Loucy (cell line): ENCODE measurements around the gene MZF1.

Experiments used
- H2AFZ ChIP-seq: fragments of 200-600 bp; sonication (generic); 2 replicates; pipeline ENCODE4 v1.6.0; 2016; ENCODE audit warnings: antibody characterized with exemption, mild to moderate bottlenecking, low read length, moderate library complexity
- H3F3A ChIP-seq: fragments of 200-600 bp; 2 replicates; pipeline ENCODE4 v1.6.0; 2016; ENCODE audit warnings: antibody characterized with exemption, low read depth, mild to moderate bottlenecking
- H3K27me3 ChIP-seq: fragments of 200-600 bp; sonication (generic); 2 replicates; pipeline ENCODE4 v1.6.1; 2014; ENCODE audit warnings: low read length, mild to moderate bottlenecking; ENCODE audit not compliant: insufficient read depth, poor library complexity, severe bottlenecking
- H3K36me3 ChIP-seq: fragments of 200-600 bp; sonication (generic); 2 replicates; pipeline ENCODE4 v1.6.1; 2016; ENCODE audit warnings: low read length; ENCODE audit not compliant: insufficient read depth
- H3K4me1 ChIP-seq: fragments of 200-600 bp; sonication (generic); 2 replicates; pipeline ENCODE4 v1.5.1; 2014; ENCODE audit warnings: low read length, mild to moderate bottlenecking; ENCODE audit not compliant: insufficient read depth, poor library complexity, severe bottlenecking
- H3K4me2 ChIP-seq: fragments of 200-600 bp; sonication (generic); 2 replicates; pipeline ENCODE4 v1.6.0; 2014; ENCODE audit warnings: antibody characterized with exemption, low read length, low read depth, mild to moderate bottlenecking; ENCODE audit not compliant: poor library complexity, severe bottlenecking
- H3K4me3 ChIP-seq: fragments of 200-600 bp; sonication (generic); 2 replicates; pipeline ENCODE4 v1.5.1; 2014; ENCODE audit warnings: low read length, mild to moderate bottlenecking, mixed read lengths; ENCODE audit not compliant: poor library complexity, severe bottlenecking
- H3K79me2 ChIP-seq: fragments of 200-600 bp; sonication (generic); 2 replicates; pipeline ENCODE4 v1.6.1; 2014; ENCODE audit warnings: low read length; ENCODE audit not compliant: insufficient read depth
- H3K9ac ChIP-seq: fragments of 200-600 bp; sonication (generic); 2 replicates; pipeline ENCODE4 v1.6.0; 2014; ENCODE audit warnings: mild to moderate bottlenecking, low read depth, low read length, moderate library complexity; ENCODE audit not compliant: poor library complexity, severe bottlenecking
- H3K9me2 ChIP-seq: fragments of 200-600 bp; sonication (generic); replicated peaks from 2 replicates; pipeline ENCODE4 v1.6.1; 2016; ENCODE audit warnings: low read depth, low read length, mixed read lengths
- H3K9me3 ChIP-seq: fragments of 200-600 bp; sonication (generic); 2 replicates; pipeline ENCODE4 v1.6.1; 2014; ENCODE audit warnings: mild to moderate bottlenecking, antibody characterized with exemption, low read length, low read depth; ENCODE audit not compliant: insufficient read depth
- H4K20me1 ChIP-seq: fragments of 200-600 bp; sonication (generic); 2 replicates; pipeline ENCODE4 v1.6.0; 2014; ENCODE audit warnings: antibody characterized with exemption, low read length, mild to moderate bottlenecking; ENCODE audit not compliant: insufficient read depth, poor library complexity, severe bottlenecking
- EZH2phosphoT487 ChIP-seq: fragments of 200-600 bp; IDR thresholded peaks from 2 replicates; pipeline ENCODE4 v1.6.1; 2018; ENCODE audit warnings: antibody characterized with exemption, mild to moderate bottlenecking, moderate library complexity, borderline replicate concordance
- TF ChIP-seq, protein P1 (sequence below): fragments of 200-600 bp; sonication (generic); conservative IDR thresholded peaks from 2 replicates; pipeline ENCODE4 v1.5.1; 2014; ENCODE audit warnings: mild to moderate bottlenecking, antibody characterized with exemption, low read length

MZF1 gene

DNA sequence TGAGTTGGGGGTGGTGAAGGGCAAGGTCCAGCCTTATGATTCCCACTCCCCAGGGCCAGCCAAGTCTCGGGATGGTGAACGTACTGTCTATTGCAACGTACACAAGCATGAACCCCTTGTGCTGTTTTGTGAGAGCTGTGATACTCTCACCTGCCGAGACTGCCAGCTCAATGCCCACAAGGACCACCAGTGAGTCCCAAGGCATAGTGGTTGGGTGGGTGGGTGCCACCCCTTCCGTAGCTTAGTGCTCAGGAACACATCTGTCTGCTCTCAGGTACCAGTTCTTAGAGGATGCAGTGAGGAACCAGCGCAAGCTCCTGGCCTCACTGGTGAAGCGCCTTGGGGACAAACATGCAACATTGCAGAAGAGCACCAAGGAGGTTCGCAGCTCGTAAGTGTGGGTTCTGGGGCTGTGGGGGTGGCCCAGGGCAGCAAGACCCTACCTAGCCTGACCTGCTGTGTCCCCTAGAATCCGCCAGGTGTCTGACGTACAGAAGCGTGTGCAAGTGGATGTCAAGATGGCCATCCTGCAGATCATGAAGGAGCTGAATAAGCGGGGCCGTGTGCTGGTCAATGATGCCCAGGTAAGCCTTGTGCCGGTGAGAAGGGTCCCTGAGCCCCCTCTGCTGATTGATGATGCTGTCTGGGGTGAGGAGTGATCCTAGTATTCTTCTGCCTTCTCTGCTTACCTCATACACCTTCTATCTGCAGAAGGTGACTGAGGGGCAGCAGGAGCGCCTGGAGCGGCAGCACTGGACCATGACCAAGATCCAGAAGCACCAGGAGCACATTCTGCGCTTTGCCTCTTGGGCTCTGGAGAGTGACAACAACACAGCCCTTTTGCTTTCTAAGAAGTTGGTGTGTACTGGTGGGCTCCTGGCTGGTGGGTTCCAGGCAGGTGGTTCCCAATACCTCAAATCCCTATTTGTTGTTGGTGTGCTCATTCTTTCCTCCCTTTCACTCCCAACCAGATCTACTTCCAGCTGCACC lies 25.5 kb downstream of the MZF1 start:
- peak overlapping the region; percentile 93 for H3K9ac ChIP-seq

GRCh38 chr19:58546019-58546530 lies 27.1 kb downstream of the MZF1 start:
- Histone ChIP-seq H4K20me1 (peaks cover 65% of the 10 kb centered on the region), H3K4me2 (peak overlapping the region; percentile 97), H3K27me3 (no peaks in the 10 kb centered on the region), H3K9me3 (no peaks in the 10 kb centered on the region), H3K79me2 (peaks cover 66% of the 10 kb centered on the region), H3K4me1 (peaks cover 27% of the 10 kb centered on the region), H3K36me3 (peaks cover 50% of the 10 kb centered on the region), H2AFZ (no peak overlapping the region), H3K9ac (peak overlapping the region; percentile 93), H3K9me2 (no peaks in the 10 kb centered on the region), H3F3A (peaks cover 5% of the 10 kb centered on the region), H3K4me3 (peak overlapping the region; percentile 96)
- TF ChIP-seq EZH2phosphoT487: no peak

More for the DNA sequence above, 25.5 kb downstream of the MZF1 start:
- H3K4me3 ChIP-seq: peak overlapping the region; percentile 96
- peaks cover 79% of the 10 kb centered on the region for H4K20me1 ChIP-seq
- H3K36me3 ChIP-seq: peaks cover 66% of the 10 kb centered on the region
- peak overlapping the region; percentile 97 for H3K4me2 ChIP-seq
- H3K27me3 ChIP-seq: no peaks in the 10 kb centered on the region
- peaks cover 27% of the 10 kb centered on the region for H3K4me1 ChIP-seq
- TF ChIP-seq, protein P1, sequence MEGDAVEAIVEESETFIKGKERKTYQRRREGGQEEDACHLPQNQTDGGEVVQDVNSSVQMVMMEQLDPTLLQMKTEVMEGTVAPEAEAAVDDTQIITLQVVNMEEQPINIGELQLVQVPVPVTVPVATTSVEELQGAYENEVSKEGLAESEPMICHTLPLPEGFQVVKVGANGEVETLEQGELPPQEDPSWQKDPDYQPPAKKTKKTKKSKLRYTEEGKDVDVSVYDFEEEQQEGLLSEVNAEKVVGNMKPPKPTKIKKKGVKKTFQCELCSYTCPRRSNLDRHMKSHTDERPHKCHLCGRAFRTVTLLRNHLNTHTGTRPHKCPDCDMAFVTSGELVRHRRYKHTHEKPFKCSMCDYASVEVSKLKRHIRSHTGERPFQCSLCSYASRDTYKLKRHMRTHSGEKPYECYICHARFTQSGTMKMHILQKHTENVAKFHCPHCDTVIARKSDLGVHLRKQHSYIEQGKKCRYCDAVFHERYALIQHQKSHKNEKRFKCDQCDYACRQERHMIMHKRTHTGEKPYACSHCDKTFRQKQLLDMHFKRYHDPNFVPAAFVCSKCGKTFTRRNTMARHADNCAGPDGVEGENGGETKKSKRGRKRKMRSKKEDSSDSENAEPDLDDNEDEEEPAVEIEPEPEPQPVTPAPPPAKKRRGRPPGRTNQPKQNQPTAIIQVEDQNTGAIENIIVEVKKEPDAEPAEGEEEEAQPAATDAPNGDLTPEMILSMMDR: no peak
- TF ChIP-seq EZH2phosphoT487: no peak
- peaks cover 81% of the 10 kb centered on the region for H3K79me2 ChIP-seq
- H3F3A ChIP-seq: peaks cover 13% of the 10 kb centered on the region
- H3K9me2 ChIP-seq: no peaks in the 10 kb centered on the region
- no peaks in the 10 kb centered on the region for H3K9me3 ChIP-seq
- H2AFZ ChIP-seq: no peak overlapping the region

- H3K79me2 ChIP-seq: peaks cover 59% of the 10 kb centered on the region
- peaks cover 44% of the 10 kb centered on the region for H3K36me3 ChIP-seq
These were observed 27.7 kb downstream of the MZF1 start for GRCh38 chr19:58545286-58546018.

More at GRCh38 chr19:58545286-58546018, 27.7 kb downstream of the MZF1 start:
- H4K20me1 ChIP-seq: peaks cover 59% of the 10 kb centered on the region
- peaks cover 4% of the 10 kb centered on the region for H3F3A ChIP-seq
- peak overlapping the region; percentile 93 for H3K9ac ChIP-seq
- H3K9me3 ChIP-seq: no peaks in the 10 kb centered on the region
- peak overlapping the region; percentile 96 for H3K4me3 ChIP-seq
- no peaks in the 10 kb centered on the region for H3K9me2 ChIP-seq
- peak overlapping the region; percentile 97 for H3K4me2 ChIP-seq
- no peak overlapping the region for H2AFZ ChIP-seq
- TF ChIP-seq EZH2phosphoT487: no peak
- TF ChIP-seq, protein P1: no peak
- no peaks in the 10 kb centered on the region for H3K27me3 ChIP-seq
- H3K4me1 ChIP-seq: peaks cover 27% of the 10 kb centered on the region
